ENCODE results near the gene HSBP1. TPM values are rescaled to one million over a fixed set of nuclear protein-coding genes. Genes with fewer than 3 reads are reported as not detected.

The HSBP1 gene
- total and polyA plus RNA-seq, 12 donors = 86.7 to 178 (median 155) TPM

GRCh38 chr16:83789642-83790401, 18.0 kb upstream of the HSBP1 start:
- TF ChIP-seq, protein P1, sequence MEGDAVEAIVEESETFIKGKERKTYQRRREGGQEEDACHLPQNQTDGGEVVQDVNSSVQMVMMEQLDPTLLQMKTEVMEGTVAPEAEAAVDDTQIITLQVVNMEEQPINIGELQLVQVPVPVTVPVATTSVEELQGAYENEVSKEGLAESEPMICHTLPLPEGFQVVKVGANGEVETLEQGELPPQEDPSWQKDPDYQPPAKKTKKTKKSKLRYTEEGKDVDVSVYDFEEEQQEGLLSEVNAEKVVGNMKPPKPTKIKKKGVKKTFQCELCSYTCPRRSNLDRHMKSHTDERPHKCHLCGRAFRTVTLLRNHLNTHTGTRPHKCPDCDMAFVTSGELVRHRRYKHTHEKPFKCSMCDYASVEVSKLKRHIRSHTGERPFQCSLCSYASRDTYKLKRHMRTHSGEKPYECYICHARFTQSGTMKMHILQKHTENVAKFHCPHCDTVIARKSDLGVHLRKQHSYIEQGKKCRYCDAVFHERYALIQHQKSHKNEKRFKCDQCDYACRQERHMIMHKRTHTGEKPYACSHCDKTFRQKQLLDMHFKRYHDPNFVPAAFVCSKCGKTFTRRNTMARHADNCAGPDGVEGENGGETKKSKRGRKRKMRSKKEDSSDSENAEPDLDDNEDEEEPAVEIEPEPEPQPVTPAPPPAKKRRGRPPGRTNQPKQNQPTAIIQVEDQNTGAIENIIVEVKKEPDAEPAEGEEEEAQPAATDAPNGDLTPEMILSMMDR (IDR thresholded peaks at IDR 0.05) = no peak
- ATAC-seq (no peak), DNase-seq (no peak)
- 90 to 95% methylated on average over 8 of the region's 8 CpGs for WGBS, 2 donors
- H3K4me1 ChIP-seq = no peaks in the 10 kb centered on the region
- H3K36me3 ChIP-seq = peaks cover 0 to 11% (median 0%) of the 10 kb centered on the region in 9 donors
- H3K9me3 ChIP-seq = peaks cover 0 to 5% (median 0%) of the 10 kb centered on the region in 11 donors
- intact Hi-C loops (cut with DNase I) = no loop called here
- no peak overlapping the region for H3K4me3 ChIP-seq
- H3K27ac ChIP-seq = no peak overlapping the region
- H3K27me3 ChIP-seq = no peaks in the 10 kb centered on the region

GRCh38 chr16:83791916-83792315, 15.9 kb upstream of the HSBP1 start:
- WGBS, 2 donors = 96 to 97% methylated on average over 10 of the region's 10 CpGs
- Histone ChIP-seq H3K4me1 (no peaks in the 10 kb centered on the region), H3K9me3 (peaks cover 0 to 5% (median 0%) of the 10 kb centered on the region in 11 donors), H3K4me3 (no peak overlapping the region), H3K27ac (no peak overlapping the region), H3K36me3 (peaks cover 0 to 22% (median 0%) of the 10 kb centered on the region in 9 donors), H3K27me3 (no peaks in the 10 kb centered on the region)
- ATAC-seq (no peak), DNase-seq (no peak)
- intact Hi-C loops (cut with DNase I) = no loop called here
- TF ChIP-seq, protein P1 (IDR thresholded peaks at IDR 0.05) = no peak

- H3K36me3 ChIP-seq = peaks cover 0 to 27% (median 0%) of the 10 kb centered on the region in 9 donors
- no peak overlapping the region for H3K27ac ChIP-seq
- no peaks in the 10 kb centered on the region for H3K4me1 ChIP-seq
- H3K27me3 ChIP-seq = no peaks in the 10 kb centered on the region
- DNase-seq (no peak), ATAC-seq (no peak)
- TF ChIP-seq, protein P1 (IDR thresholded peaks at IDR 0.05) = no peak
- 77 to 88% methylated on average over 2 of the region's 2 CpGs for WGBS, 2 donors
- intact Hi-C loops (cut with DNase I) = no loop called here
- H3K9me3 ChIP-seq = peaks cover 0 to 5% (median 0%) of the 10 kb centered on the region in 11 donors
- no peak overlapping the region for H3K4me3 ChIP-seq
Observed at GRCh38 chr16:83792391-83792790, 15.4 kb upstream of the HSBP1 start.

GRCh38 chr16:83793179-83793578, 14.6 kb upstream of the HSBP1 start:
- Histone ChIP-seq H3K4me3 (no peak overlapping the region), H3K36me3 (peaks cover 0 to 27% (median 0%) of the 10 kb centered on the region in 9 donors), H3K27ac (no peak overlapping the region), H3K4me1 (no peaks in the 10 kb centered on the region), H3K27me3 (no peaks in the 10 kb centered on the region), H3K9me3 (peaks cover 0 to 5% (median 0%) of the 10 kb centered on the region in 11 donors)
- WGBS, 2 donors = 82 to 84% methylated on average over 9 of the region's 9 CpGs
- DNase-seq = no peak
- TF ChIP-seq, protein P1 (IDR thresholded peaks at IDR 0.05) = no peak
- intact Hi-C loops (cut with DNase I) = no loop called here
- no peak for ATAC-seq
